H1 (cell line): ENCODE measurements around the gene RPL41. TPM values are rescaled to one million over a fixed set of nuclear protein-coding genes. Genes with fewer than 3 reads are reported as not detected.

Experiments
- CTCF ChIA-PET: fragments of 300-600 bp; sonication (Branson Sonifier 250); formaldehyde crosslinking; loops from one replicate; lab custom pipeline; 2021; ENCODE audit not compliant: partially characterized antibody; lab: Charles Lee
- POLR2A ChIA-PET: fragments of 300-600 bp; sonication (Branson Sonifier 250); formaldehyde crosslinking; loops from one replicate; lab custom pipeline; 2021; ENCODE audit warnings: inconsistent platforms; ENCODE audit not compliant: partially characterized antibody; lab: Charles Lee
- DNase-seq, 2 experiments: peaks; one replicate each; pipeline versions ENCODE4 v3.0.0 to v3.0.0-alpha.2; 2010 to 2022; ENCODE audit warnings: low spot score in 2 of 2, low read depth in 1 of 2, mixed read lengths in 1 of 2
- FAIRE-seq: peaks from 2 replicates; lab custom pipeline; 2011; peaks lifted over from hg19 to GRCh38; lab: Jason Lieb, UNC
- H2AFZ ChIP-seq: 2 replicates; pipeline ENCODE4 v1.8.1; 2012; ENCODE audit warnings: low read length, inconsistent platforms
- H2AK5ac ChIP-seq: 2 replicates; pipeline ENCODE4 v1.6.1; 2013; ENCODE audit warnings: low read depth, low read length
- H2BK120ac ChIP-seq: replicated peaks from 2 replicates; pipeline ENCODE3; 2013; ENCODE audit warnings: low read depth, low read length, inconsistent platforms
- H2BK12ac ChIP-seq: 2 replicates; pipeline ENCODE4 v1.6.1; 2013; ENCODE audit warnings: low read depth, low read length
- H2BK15ac ChIP-seq: 2 replicates; pipeline ENCODE4 v1.6.1; 2013; ENCODE audit warnings: low read length
- H2BK20ac ChIP-seq: 2 replicates; pipeline ENCODE4 v1.6.1; 2013; ENCODE audit warnings: low read length
- H2BK5ac ChIP-seq: 2 replicates; pipeline ENCODE4 v1.6.1; 2013; ENCODE audit warnings: low read depth, low read length
- H3K14ac ChIP-seq: 2 replicates; pipeline ENCODE4 v1.6.1; 2013; ENCODE audit warnings: inconsistent platforms; ENCODE audit not compliant: insufficient read length
- H3K18ac ChIP-seq: 2 replicates; pipeline ENCODE4 v1.6.1; 2013; ENCODE audit warnings: low read length; ENCODE audit errors: extremely low read depth
- H3K23ac ChIP-seq: 2 replicates; pipeline ENCODE4 v1.6.1; 2013; ENCODE audit warnings: inconsistent platforms; ENCODE audit not compliant: insufficient read length
- H3K23me2 ChIP-seq: 2 replicates; pipeline ENCODE4 v1.6.1; 2013; ENCODE audit warnings: low read depth, low read length
- H3K27ac ChIP-seq: 2 replicates; pipeline ENCODE4 v1.6.1; 2011; ENCODE audit warnings: low read depth, low read length, inconsistent platforms
- H3K27me3 ChIP-seq, 4 experiments: replicated peaks in 1 of 4; 1 replicate in 1 of 4; 2 replicates in 3 of 4; pipeline versions ENCODE4 v1.6.1 to v1.8.1; 2011 to 2013; ENCODE audit warnings: low read length in 3 of 4, mild to moderate bottlenecking in 3 of 4, inconsistent platforms in 2 of 4, mixed read lengths in 2 of 4, moderate library complexity in 1 of 4; ENCODE audit not compliant: control insufficient read depth in 3 of 4, insufficient read depth in 3 of 4; ENCODE audit errors: extremely low read depth in 1 of 4
- H3K36me3 ChIP-seq, 4 experiments: 2 replicates each; pipeline versions ENCODE4 v1.6.1 to v1.8.1; 2011 to 2013; ENCODE audit warnings: mild to moderate bottlenecking in 4 of 4, low read length in 3 of 4, moderate library complexity in 2 of 4, control low read depth in 1 of 4, inconsistent platforms in 1 of 4; ENCODE audit not compliant: insufficient read depth in 4 of 4, control insufficient read depth in 2 of 4
- H3K4ac ChIP-seq: replicated peaks from 2 replicates; pipeline ENCODE3; 2013; ENCODE audit warnings: low read length, low read depth, mixed read lengths, inconsistent platforms; ENCODE audit not compliant: insufficient read length
- H3K4me1 ChIP-seq, 4 experiments: replicated peaks in 1 of 4; 1 replicate in 1 of 4; 2 replicates in 3 of 4; pipeline versions ENCODE4 v1.6.1 to v1.8.1; 2011 to 2013; ENCODE audit warnings: low read length in 3 of 4, inconsistent platforms in 2 of 4, mixed read lengths in 1 of 4; ENCODE audit not compliant: insufficient read depth in 4 of 4, control insufficient read depth in 3 of 4
- H3K4me2 ChIP-seq, 2 experiments: 2 replicates each; pipeline versions ENCODE4 v1.6.1 to v1.8.1; 2011 to 2013; ENCODE audit warnings: low read depth in 2 of 2, low read length in 2 of 2, control low read depth in 1 of 2, inconsistent platforms in 1 of 2, mild to moderate bottlenecking in 1 of 2; ENCODE audit not compliant: insufficient read depth in 1 of 2
- H3K4me3 ChIP-seq, 4 experiments: fragments of 200-600, 300-600 bp in 1 of 4; sonication (generic), shearing (Covaris generic), sonication (Bioruptor Twin) in 1 of 4; 2 replicates each; pipeline versions ENCODE4 v1.5.1 to v1.8.1; 2011 to 2016; ENCODE audit warnings: low read length in 4 of 4, low read depth in 3 of 4, control low read depth in 2 of 4, inconsistent platforms in 2 of 4, mild to moderate bottlenecking in 2 of 4, mixed read lengths in 1 of 4, moderate library complexity in 1 of 4; ENCODE audit not compliant: insufficient read depth in 2 of 4; ENCODE audit errors: extremely low read depth in 1 of 4
- H3K56ac ChIP-seq: replicated peaks from 2 replicates; pipeline ENCODE3; 2013; ENCODE audit warnings: low read depth, mild to moderate bottlenecking, mixed read lengths, low read length, inconsistent platforms; ENCODE audit not compliant: insufficient read length
- H3K79me1 ChIP-seq: 2 replicates; pipeline ENCODE4 v1.6.1; 2013; ENCODE audit warnings: low read depth, low read length, control low read depth
- H3K79me2 ChIP-seq, 2 experiments: 2 replicates each; pipeline versions ENCODE4 v1.6.1 to v1.8.1; 2012 to 2013; ENCODE audit warnings: low read length in 2 of 2, mild to moderate bottlenecking in 2 of 2, inconsistent platforms in 1 of 2; ENCODE audit not compliant: insufficient read depth in 2 of 2, control insufficient read depth in 1 of 2
- H3K9ac ChIP-seq, 4 experiments: replicated peaks in 1 of 4; 1 replicate in 1 of 4; 2 replicates in 3 of 4; pipeline versions ENCODE4 v1.6.1 to v1.8.1; 2011 to 2013; ENCODE audit warnings: low read depth in 3 of 4, low read length in 3 of 4, control low read depth in 2 of 4, mild to moderate bottlenecking in 2 of 4, moderate library complexity in 2 of 4, inconsistent platforms in 1 of 4; ENCODE audit errors: extremely low read depth in 1 of 4
- H3K9me3 ChIP-seq, 2 experiments: 2 replicates each; pipeline versions ENCODE4 v1.6.1 to v1.8.1; 2012 to 2013; ENCODE audit warnings: mild to moderate bottlenecking in 2 of 2, moderate library complexity in 2 of 2, control low read depth in 1 of 2, inconsistent platforms in 1 of 2, low read depth in 1 of 2, low read length in 1 of 2, mixed read lengths in 1 of 2; ENCODE audit not compliant: insufficient read depth in 2 of 2
- H4K20me1 ChIP-seq, 2 experiments: replicated peaks in 1 of 2; 2 replicates each; pipeline versions ENCODE3 to v1.8.1; 2011 to 2013; ENCODE audit warnings: inconsistent platforms in 2 of 2, low read length in 2 of 2, mild to moderate bottlenecking in 1 of 2; ENCODE audit not compliant: insufficient read depth in 2 of 2, control insufficient read depth in 1 of 2
- H4K5ac ChIP-seq: 2 replicates; pipeline ENCODE4 v1.6.1; 2013; ENCODE audit warnings: low read length, low read depth, mixed read lengths, inconsistent platforms; ENCODE audit not compliant: insufficient read length
- H4K8ac ChIP-seq: 2 replicates; pipeline ENCODE4 v1.8.0; 2013; ENCODE audit warnings: mild to moderate bottlenecking, moderate library complexity, low read length, inconsistent platforms; ENCODE audit not compliant: insufficient read depth; ENCODE audit errors: extremely low read depth
- H4K91ac ChIP-seq: replicated peaks from 2 replicates; pipeline ENCODE3; 2013; ENCODE audit warnings: low read length, mixed read lengths, inconsistent platforms; ENCODE audit not compliant: insufficient read length
- CBX8 ChIP-seq: fragments of 300-800, 300-1000 bp; sonication (generic); IDR thresholded peaks from 2 replicates; pipeline ENCODE4 v1.7.1; 2016; ENCODE audit warnings: low read depth, low read length, borderline replicate concordance
- SP2 ChIP-seq: IDR thresholded peaks from 2 replicates; pipeline ENCODE4 v1.6.1; 2012; ENCODE audit warnings: mild to moderate bottlenecking, low read length, inconsistent platforms
- TEAD4 ChIP-seq: IDR thresholded peaks from 2 replicates; pipeline ENCODE4 v1.6.1; 2012; ENCODE audit warnings: low read depth, low read length, inconsistent platforms, mixed read lengths
- WGBS, 2 experiments: shearing (Covaris generic) in 1 of 2; methylation state at CpG; one replicate each; pipeline versions ENCODE4 v1.1.6 to v1.1.7; 2013 to 2015; ENCODE audit warnings: low lambda C conversion rate in 2 of 2, mixed read lengths in 2 of 2, inconsistent platforms in 1 of 2, low coverage in 1 of 2, missing lambda C conversion rate in 1 of 2; ENCODE audit not compliant: insufficient replicate concordance in 2 of 2, insufficient coverage in 1 of 2, insufficient read length in 1 of 2; ENCODE audit errors: extremely low coverage in 1 of 2, missing lambda C conversion rate in 1 of 2; 5-methylcytosine and 5-hydroxymethylcytosine counted together
- polyA plus RNA-seq, 7 experiments: library from polyadenylated mRNA; depleted of rRNA in 3 of 7; stranded (reverse) in 5 of 7; unstranded in 2 of 7; fragments of >200 nt in 5 of 7; fragments of 200-250 nt in 2 of 7; gene quantifications; 1 replicate in 5 of 7; 2 replicates in 1 of 7; 4 replicates in 1 of 7; pipeline versions ENCODE4 v1.2.1 to v1.2.3, GENCODE V29; 2011 to 2013; ENCODE audit warnings: missing spikeins in 2 of 7, mixed read lengths in 2 of 7
- total RNA-seq: library from RNA; stranded (reverse); fragmentation: NEBNext Ultra II Directional; extraction: Animal tissue kit (Norgen Biotek cat#: 25700); gene quantifications from 2 replicates; pipeline ENCODE4 v1.2.1, GENCODE V29; 2021

The RPL41 gene
- total and polyA plus RNA-seq, 2 of the 8 experiments (the other 6 are each of a cell fraction or from before 2014, with no cell fraction given), result 4,440 to 16,488 TPM

- Histone ChIP-seq H4K5ac (no peak overlapping the region), H3K14ac (no peak overlapping the region), H3K18ac (no peak overlapping the region), H3K9me3 (no peaks in the 10 kb centered on the region), H3K36me3 (peaks cover 20 to 71% (median 62%) of the 10 kb centered on the region in 4 experiments; a peak in 7 of 8 replicates), H4K91ac (no peak overlapping the region), H2BK20ac (no peak overlapping the region), H3K4me1 (no peaks in the 10 kb centered on the region), H3K56ac (no peak overlapping the region), H3K27ac (no peak overlapping the region), H3K23me2 (no peaks in the 10 kb centered on the region), H2AK5ac (no peak overlapping the region), H3K9ac (no peak overlapping the region), H3K79me2 (no peaks in the 10 kb centered on the region), H3K4me3 (no peak overlapping the region), H2BK12ac (no peak overlapping the region), H2AFZ (no peak overlapping the region), H3K79me1 (no peaks in the 10 kb centered on the region), H3K4ac (no peak overlapping the region), H3K23ac (no peak overlapping the region), H2BK15ac (no peak overlapping the region), H3K27me3 (no peaks in the 10 kb centered on the region), H4K20me1 (no peaks in the 10 kb centered on the region), H2BK120ac (no peak overlapping the region), H2BK5ac (no peak overlapping the region), H4K8ac (no peak overlapping the region), H3K4me2 (no peak overlapping the region)
- ChIA-PET CTCF (interaction anchor here (0.5 to 2.0 kb wide), 6 partner anchors 8 to 52 kb away, joined by 3 to 6 read pairs (median 3); partner anchors contain the start of genes ESYT1 and SMARCC2), POLR2A (interaction anchor here (1.1 to 6.5 kb wide), 3 partner anchors 12 to 178 kb away, joined by 3 to 43 read pairs (median 7); partner anchors contain the start of genes CNPY2, MYL6B and RPL41)
- 93% methylated on average over 14 of the region's 14 CpGs; no CpG with 5 or more reads in 1 of the 2 experiments for WGBS, 2 experiments
- TF ChIP-seq TEAD4, result no peak
- TF ChIP-seq CBX8, result no peak
- no peak for TF ChIP-seq SP2
- no peak for FAIRE-seq
- no peak for DNase-seq
Measured at GRCh38 chr12:56137853-56138571, 21.6 kb downstream of the RPL41 start.
